HEK293T (cell line): ENCODE measurements around the gene AGPAT3.

Experiments
- CTCF ChIA-PET: fragments of 350-600 bp; formaldehyde crosslinking; extraction: SDS; loops from one replicate; lab custom pipeline; 2021; ENCODE audit warnings: antibody characterized with exemption, inconsistent platforms; lab: Yijun Ruan, JAX
- POLR2A ChIA-PET: fragments of 350-600 bp; formaldehyde crosslinking; extraction: SDS; loops from one replicate; lab custom pipeline; 2020; ENCODE audit warnings: antibody characterized with exemption, inconsistent platforms; lab: Yijun Ruan, JAX
- DNase-seq: peaks from one replicate; pipeline ENCODE4 v3.0.0; 2012; ENCODE audit warnings: mixed read lengths; ENCODE audit errors: extremely low spot score
- ARNT ChIP-seq: fragments of 450-650 bp; IDR thresholded peaks from 2 replicates; pipeline ENCODE4 v1.6.1; 2017; ENCODE audit warnings: mild to moderate bottlenecking
- BHLHE40 ChIP-seq: fragments of 450-650 bp; IDR thresholded peaks from 2 replicates; pipeline ENCODE4 v1.6.1; 2016; ENCODE audit warnings: mild to moderate bottlenecking, moderate library complexity, borderline replicate concordance
- CTBP1 ChIP-seq: fragments of 450-650 bp; IDR thresholded peaks from 2 replicates; pipeline ENCODE4 v1.6.1; 2016; ENCODE audit warnings: borderline replicate concordance
- ELF4 ChIP-seq: fragments of 450-650 bp; IDR thresholded peaks from 2 replicates; pipeline ENCODE4 v1.6.1; 2017; ENCODE audit warnings: antibody characterized with exemption
- FOXA1 ChIP-seq: fragments of 450-650 bp; IDR thresholded peaks from 2 replicates; pipeline ENCODE4 v1.6.1; 2016; ENCODE audit warnings: mild to moderate bottlenecking
- FOXK2 ChIP-seq: fragments of 450-650 bp; IDR thresholded peaks from 2 replicates; pipeline ENCODE4 v1.6.1; 2016; ENCODE audit warnings: mild to moderate bottlenecking
- FOXM1 ChIP-seq: fragments of 450-650 bp; IDR thresholded peaks from 2 replicates; pipeline ENCODE4 v1.6.1; 2017; ENCODE audit warnings: mild to moderate bottlenecking, borderline replicate concordance
- HDGF ChIP-seq: fragments of 450-650 bp; IDR thresholded peaks from 2 replicates; pipeline ENCODE4 v1.6.1; 2017; ENCODE audit warnings: antibody characterized with exemption, borderline replicate concordance
- L3MBTL2 ChIP-seq: fragments of 450-650 bp; conservative IDR thresholded peaks from 2 replicates; pipeline ENCODE4 v1.6.1; 2016; ENCODE audit warnings: mild to moderate bottlenecking
- LEF1 ChIP-seq: fragments of 450-650 bp; IDR thresholded peaks from 2 replicates; pipeline ENCODE4 v1.6.1; 2017; ENCODE audit warnings: mild to moderate bottlenecking, borderline replicate concordance
- NFRKB ChIP-seq: fragments of 450-650 bp; IDR thresholded peaks from 2 replicates; pipeline ENCODE4 v1.6.1; 2016; ENCODE audit warnings: mild to moderate bottlenecking, moderate library complexity
- SP1 ChIP-seq: fragments of 450-650 bp; IDR thresholded peaks from 2 replicates; pipeline ENCODE4 v1.6.1; 2017
- SUZ12 ChIP-seq: fragments of 450-650 bp; IDR thresholded peaks from 2 replicates; pipeline ENCODE4 v1.6.1; 2016; ENCODE audit warnings: mild to moderate bottlenecking
- TARDBP ChIP-seq: fragments of 450-650 bp; IDR thresholded peaks from 2 replicates; pipeline ENCODE4 v1.6.1; 2016
- ZNF384 ChIP-seq: fragments of 450-650 bp; IDR thresholded peaks from 2 replicates; pipeline ENCODE4 v1.6.1; 2016
- TF ChIP-seq, protein P1 (sequence below): fragments of 450-650 bp; IDR thresholded peaks from 2 replicates; pipeline ENCODE4 v1.6.1; 2016

Gene AGPAT3

DNA sequence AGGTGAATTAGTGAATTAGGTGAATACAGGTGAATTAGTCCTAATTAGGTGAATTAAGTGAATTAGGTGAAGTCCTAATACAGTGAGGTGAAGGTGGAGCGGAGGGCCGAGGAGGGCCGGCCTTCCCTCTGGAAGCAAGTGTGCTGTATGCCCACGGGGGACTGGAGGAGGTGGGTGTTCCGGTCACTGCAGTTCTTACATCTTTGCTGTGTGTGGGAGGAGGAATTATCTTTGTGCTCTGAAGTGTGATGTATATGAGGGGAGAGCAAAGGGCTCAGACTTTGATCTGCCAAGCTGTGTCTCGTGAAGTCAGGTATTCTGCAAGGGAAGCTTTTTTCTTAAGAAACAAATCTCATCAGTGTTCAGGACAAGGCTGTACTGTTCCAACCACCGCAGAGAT, 45.4 kb downstream of the AGPAT3 start:
- DNase-seq: no peak
- ChIA-PET CTCF (no interaction called here), POLR2A (no interaction called here)
- TF ChIP-seq LEF1: no peak
- no peak for TF ChIP-seq CTBP1
- TF ChIP-seq FOXA1: no peak
- no peak for TF ChIP-seq ARNT
- no peak for TF ChIP-seq ZNF384
- TF ChIP-seq BHLHE40: no peak
- TF ChIP-seq TARDBP: no peak
- TF ChIP-seq FOXM1: no peak
- no peak for TF ChIP-seq SP1
- no peak for TF ChIP-seq FOXK2
- no peak for TF ChIP-seq HDGF
- TF ChIP-seq NFRKB: no peak
- TF ChIP-seq, protein P1, sequence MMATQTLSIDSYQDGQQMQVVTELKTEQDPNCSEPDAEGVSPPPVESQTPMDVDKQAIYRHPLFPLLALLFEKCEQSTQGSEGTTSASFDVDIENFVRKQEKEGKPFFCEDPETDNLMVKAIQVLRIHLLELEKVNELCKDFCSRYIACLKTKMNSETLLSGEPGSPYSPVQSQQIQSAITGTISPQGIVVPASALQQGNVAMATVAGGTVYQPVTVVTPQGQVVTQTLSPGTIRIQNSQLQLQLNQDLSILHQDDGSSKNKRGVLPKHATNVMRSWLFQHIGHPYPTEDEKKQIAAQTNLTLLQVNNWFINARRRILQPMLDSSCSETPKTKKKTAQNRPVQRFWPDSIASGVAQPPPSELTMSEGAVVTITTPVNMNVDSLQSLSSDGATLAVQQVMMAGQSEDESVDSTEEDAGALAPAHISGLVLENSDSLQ: no peak
- no peak for TF ChIP-seq SUZ12
- no peak for TF ChIP-seq ELF4

DNA sequence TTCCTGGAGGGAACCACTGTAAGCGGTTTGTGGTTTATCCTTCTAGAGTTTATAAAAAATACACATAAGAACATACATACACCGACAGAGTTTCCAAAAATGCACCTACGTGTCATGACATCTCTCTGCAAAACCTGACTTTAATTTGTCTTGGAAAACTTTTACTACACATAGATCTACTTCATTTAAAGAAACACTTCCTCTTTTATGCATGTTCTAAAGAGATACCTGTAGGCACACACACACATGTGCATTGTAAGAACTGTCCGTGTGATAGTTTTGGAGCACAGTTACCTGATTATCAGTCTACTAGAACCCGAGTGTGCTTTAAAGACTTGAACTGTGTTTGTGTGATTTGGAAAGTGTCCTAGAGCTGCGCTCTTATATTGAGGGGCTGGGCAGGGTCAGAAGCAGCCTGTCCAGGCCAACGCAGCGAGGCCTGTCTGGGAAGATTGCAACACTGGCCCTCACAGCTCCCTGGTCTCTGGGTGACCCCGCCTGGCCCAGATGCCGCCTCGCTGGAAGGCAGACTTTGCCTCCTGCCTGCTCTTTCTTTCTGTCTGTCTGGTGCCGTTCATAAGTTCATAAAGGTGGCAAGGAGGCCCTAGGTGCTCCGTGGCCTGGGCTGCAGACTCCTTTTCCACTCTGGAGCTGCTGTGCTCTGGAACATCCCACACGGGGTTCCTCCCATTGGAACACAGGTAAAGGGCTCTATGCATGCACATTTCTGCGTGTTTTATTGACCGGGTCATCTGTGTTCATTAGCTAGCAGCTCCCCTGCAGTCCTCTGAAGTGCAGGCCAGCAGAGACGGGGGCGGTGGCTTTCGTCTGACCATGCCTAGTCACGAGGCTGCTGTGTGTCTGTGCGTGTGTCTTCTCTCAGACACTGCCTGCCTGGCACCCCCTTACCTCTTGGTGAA, 46.3 kb downstream of the AGPAT3 start:
- CTCF ChIA-PET: no interaction called here
- DNase-seq: no peak
- POLR2A ChIA-PET: no interaction called here
- TF ChIP-seq SP1: no peak
- no peak for TF ChIP-seq SUZ12
- TF ChIP-seq, protein P1: no peak
- no peak for TF ChIP-seq ZNF384
- no peak for TF ChIP-seq FOXA1
- TF ChIP-seq FOXK2: no peak
- TF ChIP-seq NFRKB: no peak
- TF ChIP-seq L3MBTL2: no peak
- no peak for TF ChIP-seq HDGF
- no peak for TF ChIP-seq BHLHE40
- TF ChIP-seq LEF1: no peak
- no peak for TF ChIP-seq ELF4
- no peak for TF ChIP-seq ARNT
- no peak for TF ChIP-seq CTBP1
- TF ChIP-seq FOXM1: no peak
- no peak for TF ChIP-seq TARDBP

DNA sequence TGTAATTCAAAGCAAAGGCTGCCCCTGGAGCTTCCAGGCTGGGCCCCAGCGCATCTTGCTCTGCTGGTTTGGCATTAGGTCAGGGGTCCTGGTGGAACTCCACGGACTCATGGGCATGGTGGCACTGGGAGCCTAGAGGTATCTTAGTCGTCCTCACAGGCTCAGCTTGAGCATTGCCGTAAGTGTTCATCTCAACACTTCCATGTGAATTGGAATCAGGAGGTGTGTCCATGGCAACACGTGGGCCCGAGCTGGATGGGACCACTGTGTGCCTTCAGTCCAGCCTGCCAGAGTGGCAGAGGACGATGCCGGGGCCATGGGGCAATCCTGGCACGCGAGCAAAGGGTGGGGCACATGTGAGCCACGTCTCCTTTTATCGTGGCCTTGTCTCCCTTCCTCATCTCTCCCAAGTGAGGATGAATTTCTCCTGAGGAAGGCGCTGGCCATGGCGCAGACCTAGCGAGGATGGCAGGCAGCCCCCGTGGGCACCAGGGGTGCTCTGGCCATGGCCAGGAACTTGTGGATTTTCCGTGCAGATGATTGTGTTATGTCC, 47.0 kb downstream of the AGPAT3 start:
- ChIA-PET POLR2A (no interaction called here), CTCF (no interaction called here)
- no peak for TF ChIP-seq TARDBP
- TF ChIP-seq LEF1: no peak
- no peak for TF ChIP-seq SP1
- TF ChIP-seq, protein P1: no peak
- no peak for TF ChIP-seq ZNF384
- no peak for TF ChIP-seq FOXA1
- no peak for TF ChIP-seq NFRKB
- DNase-seq: no peak

DNA sequence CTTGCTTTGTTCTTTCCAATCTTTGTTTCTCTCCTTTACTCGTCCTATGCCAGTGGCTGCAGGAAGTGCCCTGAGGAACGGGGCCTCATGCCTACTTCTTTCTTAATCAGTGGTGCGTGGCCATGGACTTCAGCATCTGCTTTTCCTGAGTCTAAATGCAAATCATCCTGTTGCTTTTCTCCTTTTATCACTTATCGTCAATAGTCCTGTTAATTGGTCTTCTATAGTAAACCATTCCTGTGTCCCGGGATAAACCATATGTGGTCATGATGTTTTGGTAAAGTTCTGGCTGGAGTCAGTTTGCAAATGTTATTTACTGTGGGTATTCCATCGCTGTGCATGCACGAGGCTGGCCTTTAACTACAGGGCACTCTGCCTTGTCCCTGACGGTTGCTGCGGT, 47.5 kb downstream of the AGPAT3 start:
- no peak for TF ChIP-seq LEF1
- TF ChIP-seq NFRKB: no peak
- TF ChIP-seq ELF4: no peak
- TF ChIP-seq SUZ12: no peak
- no peak for TF ChIP-seq L3MBTL2
- no peak for TF ChIP-seq HDGF
- TF ChIP-seq CTBP1: no peak
- no peak for TF ChIP-seq FOXA1
- no peak for TF ChIP-seq BHLHE40
- TF ChIP-seq FOXM1: no peak
- TF ChIP-seq FOXK2: no peak
- no peak for TF ChIP-seq SP1
- TF ChIP-seq, protein P1: no peak
- TF ChIP-seq ZNF384: no peak
- no peak for TF ChIP-seq ARNT
- TF ChIP-seq TARDBP: no peak
- CTCF ChIA-PET: no interaction called here
- DNase-seq: no peak
- POLR2A ChIA-PET: no interaction called here

DNA sequence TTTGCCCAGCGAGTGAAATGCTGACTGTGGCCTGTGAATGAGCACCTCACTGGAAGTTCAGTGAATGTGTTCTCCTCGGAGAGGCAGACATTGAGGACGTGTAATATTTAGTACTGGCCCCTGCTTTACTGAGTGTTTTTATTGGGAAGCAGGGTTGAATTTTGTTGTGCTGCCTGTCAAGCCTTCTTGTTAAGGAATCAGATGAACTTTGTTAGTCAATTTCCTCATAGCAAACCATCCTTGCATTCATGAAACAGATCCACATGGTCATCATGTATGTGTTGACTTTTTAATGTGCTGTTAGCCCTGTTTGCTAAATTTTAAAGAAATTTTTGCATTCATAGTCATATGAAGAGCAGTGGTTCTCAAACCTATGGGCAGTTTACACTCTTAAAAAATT, 47.9 kb downstream of the AGPAT3 start:
- ChIA-PET POLR2A (no interaction called here), CTCF (no interaction called here)
- no peak for DNase-seq
- TF ChIP-seq FOXA1 (no peak), ELF4 (no peak), ZNF384 (no peak), BHLHE40 (no peak), LEF1 (no peak)

DNA sequence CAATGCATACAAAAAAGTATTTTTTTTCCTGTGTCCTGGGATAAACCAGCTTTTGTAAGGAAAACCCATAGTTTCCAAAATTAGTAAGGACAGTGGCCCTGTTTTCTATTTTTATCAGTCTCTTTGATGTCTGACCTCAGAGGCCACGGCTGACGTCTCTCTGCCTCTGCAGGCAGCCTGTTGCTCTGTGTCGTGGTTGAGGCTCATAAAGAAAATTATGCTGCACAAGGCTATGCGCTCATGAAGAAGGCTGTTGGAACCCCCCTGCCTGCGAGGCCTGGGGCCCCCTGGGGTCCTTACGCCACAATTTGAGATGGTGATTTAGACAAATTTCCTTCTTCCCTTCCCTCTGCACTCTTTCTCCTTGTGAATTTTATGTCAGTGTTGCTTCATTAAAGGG, 48.9 kb downstream of the AGPAT3 start:
- POLR2A ChIA-PET: no interaction called here
- TF ChIP-seq LEF1: 0 out of 2 replicates have a peak, but pooled peaks have one; percentile 50
- TF ChIP-seq ZNF384: no peak
- peak; percentile 43 for DNase-seq
- CTCF ChIA-PET: no interaction called here
